Measurements from ENCODE around the gene QSOX2.

- no peak for TF ChIP-seq CTCF (IDR thresholded peaks at IDR 0.05)
- TF ChIP-seq POLR2AphosphoS5 (IDR thresholded peaks at IDR 0.05), result no peak
- no peak for TF ChIP-seq POLR2A (IDR thresholded peaks at IDR 0.05)
These were observed 67.4 kb downstream of the QSOX2 start for GRCh38 chr9:136178061-136178772.
